T-helper 2 cell (primary cell): ENCODE results near the gene DOCK2.

Experiments used
- DNase-seq, 5 experiments: peaks; one replicate each; pipeline versions ENCODE4 v3.0.0 to v3.0.0-alpha.2; 2012 to 2022

DOCK2 gene

DNA sequence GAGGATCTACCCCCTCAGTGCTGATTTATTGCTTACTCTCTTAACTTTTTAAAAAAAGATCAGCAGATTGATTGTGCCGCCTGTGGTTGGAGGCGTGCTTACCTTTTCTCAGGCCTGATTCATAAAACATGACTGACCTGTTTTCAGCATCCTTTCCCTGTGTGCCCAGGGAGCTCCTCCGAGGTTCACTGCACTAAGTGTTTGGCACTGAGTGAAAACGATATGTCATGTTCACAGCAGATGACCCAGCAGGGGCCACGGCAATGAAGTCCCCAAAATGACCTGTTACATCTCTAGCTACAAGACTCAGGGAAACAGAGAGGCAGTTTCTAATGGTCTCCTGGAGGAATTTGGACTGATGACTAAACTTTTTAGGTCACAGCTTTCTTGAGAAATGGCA lies 273.3 kb downstream of the DOCK2 start:
- no peak for DNase-seq

DNA sequence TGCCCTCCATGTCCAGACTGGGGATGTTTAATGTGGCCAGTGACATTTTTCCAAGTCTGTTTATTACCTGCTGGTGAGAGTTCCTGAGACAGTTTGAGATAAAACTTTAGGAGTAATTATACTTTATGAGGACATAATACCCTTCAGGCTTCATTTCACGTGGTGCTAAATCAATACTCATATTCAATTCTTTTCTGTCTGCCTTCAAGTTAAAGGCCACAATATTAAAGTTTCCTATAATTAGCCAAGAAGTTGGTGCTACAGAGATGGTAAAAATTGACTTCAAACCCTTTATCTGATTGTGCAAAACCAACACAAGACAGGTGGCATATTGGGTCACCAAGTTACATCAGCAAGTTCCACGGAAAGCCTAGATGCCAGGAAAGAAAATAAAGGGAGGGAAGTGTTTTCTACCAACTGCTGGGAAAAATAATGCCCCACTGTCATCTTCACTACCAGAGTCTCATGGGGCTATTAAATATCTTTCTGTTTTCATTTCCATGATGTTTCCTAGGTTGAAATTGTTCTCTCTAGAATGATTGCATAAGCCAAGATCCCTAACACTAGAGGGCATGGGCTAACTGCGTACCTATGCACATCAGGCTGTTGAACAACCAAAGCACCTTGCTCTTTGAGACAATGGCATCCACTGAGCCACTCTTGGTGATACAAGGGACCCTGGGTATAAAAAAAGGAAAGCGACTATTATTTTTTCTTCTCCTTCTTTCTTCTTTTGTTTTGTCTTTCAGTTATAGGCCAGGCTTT lies 274.6 kb downstream of the DOCK2 start:
- no peak for DNase-seq

GRCh38 chr5:169913479-169913878 lies 276.4 kb downstream of the DOCK2 start:
- DNase-seq = no peak

GRCh38 chr5:169914766-169915165 lies 277.7 kb downstream of the DOCK2 start:
- DNase-seq = no peak

- no peak for DNase-seq
These were observed 280.4 kb downstream of the DOCK2 start for GRCh38 chr5:169917500-169917899.

DNA sequence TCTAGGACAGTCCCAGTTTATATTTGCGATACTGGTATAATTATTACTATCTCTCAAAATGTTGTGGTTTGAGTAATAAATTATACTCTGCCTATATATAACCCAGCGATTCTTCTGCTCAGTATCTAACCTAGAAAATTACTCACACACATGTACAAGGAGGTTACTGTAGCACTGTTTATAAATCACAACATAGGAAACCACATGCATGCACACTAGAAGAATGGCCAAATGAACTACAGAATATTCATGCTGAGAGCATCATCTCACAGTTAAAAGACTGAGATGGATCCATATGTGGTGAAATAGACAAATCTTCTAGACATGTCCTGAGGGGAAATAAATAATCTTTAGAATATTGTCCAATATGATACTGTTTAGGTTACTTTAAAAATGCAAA lies 281.2 kb downstream of the DOCK2 start:
- no peak for DNase-seq

DNA sequence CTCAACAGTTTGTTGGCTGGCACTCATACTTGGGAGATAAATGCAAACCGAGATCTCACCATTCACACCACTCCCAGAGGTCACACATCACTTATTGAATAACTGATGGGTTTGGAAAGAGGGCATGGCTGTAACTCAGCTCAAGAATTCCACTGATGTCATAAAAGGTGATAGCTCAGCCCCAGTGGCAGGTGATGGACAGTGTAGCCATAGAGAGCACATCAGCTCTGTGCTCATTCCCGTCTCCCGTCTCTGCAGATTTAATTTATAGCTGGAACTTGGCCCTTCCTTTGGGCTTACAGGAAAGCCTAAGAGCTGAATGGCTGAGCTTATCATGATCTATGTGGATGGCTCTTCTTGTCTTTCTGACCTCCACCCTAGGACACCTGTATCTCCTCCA lies 283.4 kb downstream of the DOCK2 start:
- DNase-seq = no peak

DNA sequence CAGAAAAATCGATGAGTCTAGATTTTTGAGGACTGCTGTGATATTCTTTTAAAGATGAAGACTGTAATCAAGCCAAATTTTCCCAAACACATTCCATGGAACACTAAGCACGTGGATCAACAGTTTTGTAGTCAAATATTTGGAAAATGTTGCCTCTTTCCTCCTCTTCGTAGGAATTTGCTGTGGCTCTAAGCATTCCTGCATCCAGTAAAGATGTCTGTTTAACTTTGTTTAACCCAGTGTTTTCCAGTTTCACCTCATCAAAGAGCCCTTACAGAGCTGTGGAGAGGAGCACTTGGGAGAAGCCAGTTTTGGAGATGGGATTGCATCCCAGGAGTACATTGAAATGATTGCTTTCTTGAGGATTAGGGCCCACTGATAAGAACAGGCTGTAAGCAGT lies 284.3 kb downstream of the DOCK2 start:
- DNase-seq = no peak

DNA sequence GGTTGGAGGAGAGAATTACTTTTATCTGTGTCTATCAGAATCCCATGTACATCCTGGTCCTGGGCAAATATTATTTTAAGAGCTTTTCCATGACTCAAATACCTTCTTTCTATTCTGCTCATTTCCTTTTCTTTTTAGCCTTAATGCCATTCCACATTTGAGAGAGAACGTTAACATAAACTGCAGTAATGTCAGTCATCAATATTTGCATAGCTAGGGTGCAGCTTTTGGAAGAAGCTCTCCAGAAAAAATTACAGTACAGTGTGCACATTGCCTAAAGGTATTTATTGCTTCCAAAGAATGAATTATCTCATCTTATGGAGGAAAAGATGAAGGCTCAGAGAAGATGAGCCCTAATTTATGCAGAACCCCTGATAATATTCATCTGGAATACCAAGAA lies 284.9 kb downstream of the DOCK2 start:
- no peak for DNase-seq

DNA sequence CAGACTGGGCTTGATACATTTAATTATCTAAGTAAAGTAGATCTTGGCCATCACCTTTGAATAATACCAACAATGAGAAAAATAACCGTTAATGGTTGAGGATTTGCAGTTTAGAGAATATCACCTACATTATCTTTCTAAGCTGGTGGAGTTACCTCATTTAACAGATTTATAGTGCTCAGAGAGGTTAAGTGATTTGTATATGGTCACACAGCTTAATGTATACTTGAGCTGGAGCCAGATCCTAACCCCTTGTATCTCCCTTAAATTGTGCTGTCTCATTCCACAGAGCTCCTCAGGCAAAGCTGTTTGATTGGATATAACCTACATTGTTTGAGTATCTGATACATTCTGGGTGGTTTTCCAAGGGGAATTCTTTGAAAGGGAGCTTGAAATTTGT lies 285.4 kb downstream of the DOCK2 start:
- DNase-seq = no peak

GRCh38 chr5:169923988-169924387 lies 286.9 kb downstream of the DOCK2 start:
- no peak for DNase-seq

GRCh38 chr5:169933127-169933526 lies 296.1 kb downstream of the DOCK2 start:
- DNase-seq = no peak

- no peak for DNase-seq
These were observed 296.5 kb downstream of the DOCK2 start for GRCh38 chr5:169933616-169934015.

- DNase-seq = no peak
These were observed 297.9 kb downstream of the DOCK2 start for GRCh38 chr5:169934990-169935389.

DNA sequence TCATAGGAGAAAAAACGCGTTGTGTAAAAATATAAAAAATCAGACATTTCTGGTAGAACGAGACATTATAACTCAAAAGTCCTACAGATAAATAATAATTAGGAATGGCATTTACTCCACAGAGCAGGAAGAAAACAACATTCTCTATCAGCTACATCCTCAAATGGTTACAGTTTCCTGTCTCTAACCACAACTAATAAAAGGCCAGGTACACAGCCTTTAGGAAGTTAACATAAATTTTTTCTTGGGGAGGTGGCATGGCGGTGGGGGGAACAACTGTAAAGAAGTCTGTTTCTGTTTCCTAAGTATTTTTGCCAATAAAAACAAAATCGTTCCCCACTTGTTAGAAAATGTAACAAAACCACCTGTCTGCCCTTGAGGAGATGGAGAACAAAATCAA lies 298.7 kb downstream of the DOCK2 start:
- no peak for DNase-seq

GRCh38 chr5:169938439-169938838 lies 301.4 kb downstream of the DOCK2 start:
- DNase-seq = no peak

GRCh38 chr5:169939731-169940130 lies 302.7 kb downstream of the DOCK2 start:
- no peak for DNase-seq

- no peak for DNase-seq
These were observed 304.5 kb downstream of the DOCK2 start for GRCh38 chr5:169941542-169941941.

- no peak for DNase-seq
These were observed 305.1 kb downstream of the DOCK2 start for GRCh38 chr5:169942181-169942580.

DNA sequence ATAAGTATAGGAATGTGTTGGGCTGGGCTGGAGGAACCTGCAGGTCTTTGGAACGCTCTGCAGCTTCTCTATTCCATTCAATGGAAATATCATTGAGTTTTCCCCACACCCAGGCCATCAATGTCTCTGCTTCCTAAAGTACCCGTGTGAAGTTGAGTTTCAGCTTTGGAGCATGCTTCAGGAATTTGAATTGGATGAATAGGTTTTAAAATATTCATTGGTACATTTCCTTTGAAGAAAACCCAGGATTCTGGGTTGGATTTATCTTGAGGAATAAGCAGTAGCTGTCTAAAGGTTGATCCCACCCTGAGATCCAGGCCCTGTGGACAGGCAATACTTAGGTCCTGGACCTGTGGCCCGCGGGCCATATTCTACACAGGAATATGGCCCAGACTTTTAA lies 306.0 kb downstream of the DOCK2 start:
- DNase-seq = no peak

DNA sequence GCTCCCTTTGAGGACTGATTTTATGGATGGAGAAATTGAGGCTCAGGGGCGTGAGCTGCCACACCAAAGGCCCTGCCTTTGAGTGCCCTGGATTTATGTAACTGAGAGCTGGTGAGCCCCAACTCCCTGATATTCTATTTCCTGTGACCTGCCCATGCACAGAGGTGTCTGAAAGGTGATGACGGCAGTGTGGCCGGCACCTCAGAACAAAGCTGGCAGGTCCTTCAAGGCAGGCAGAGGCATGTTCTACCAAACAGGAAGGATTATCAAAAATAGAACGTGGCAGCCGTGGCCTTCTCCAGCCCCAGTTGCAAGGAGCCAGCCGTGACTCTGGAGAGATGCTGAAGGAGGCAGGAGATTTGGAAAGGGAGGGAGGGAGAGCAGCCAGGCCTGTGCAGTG lies 307.0 kb downstream of the DOCK2 start:
- no peak for DNase-seq

DNA sequence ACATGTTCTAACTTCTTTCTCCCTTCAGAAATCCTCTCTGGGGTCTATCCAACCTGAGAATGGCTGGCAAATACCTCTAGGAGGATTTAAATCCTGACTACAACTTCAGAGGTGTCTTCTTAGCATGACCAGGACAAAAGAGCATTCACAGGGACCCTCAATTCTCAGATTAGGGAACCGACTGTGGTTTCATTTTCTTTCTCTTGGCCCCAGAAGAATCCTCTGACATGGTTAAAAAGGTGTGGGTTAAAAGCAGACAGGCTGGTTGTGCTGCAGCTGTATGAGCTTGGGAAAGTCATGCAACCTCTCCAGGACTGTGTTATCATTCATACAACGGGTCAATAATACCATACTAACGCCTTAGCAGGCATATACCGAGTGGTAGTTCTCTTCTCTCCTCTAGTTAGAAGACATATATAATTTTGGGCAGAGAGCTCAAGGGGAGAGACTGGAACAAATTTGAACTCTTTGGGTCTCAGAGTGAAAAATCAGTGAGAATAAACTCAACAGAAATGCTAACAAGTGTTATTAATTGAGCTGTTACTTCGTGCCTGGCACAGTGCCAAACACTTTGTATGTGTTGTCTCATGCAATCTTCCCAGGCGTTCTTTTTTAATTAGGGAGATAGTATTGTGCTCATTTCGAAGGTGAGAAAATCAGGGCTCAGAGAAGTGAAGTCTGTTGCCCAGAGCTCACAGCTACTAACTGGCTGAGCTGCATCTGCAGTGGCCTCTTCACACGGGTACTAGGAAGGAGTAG lies 308.0 kb downstream of the DOCK2 start:
- DNase-seq = no peak

- DNase-seq = no peak
These were observed 308.8 kb downstream of the DOCK2 start for GRCh38 chr5:169945831-169946261.

- DNase-seq = no peak
These were observed 309.7 kb downstream of the DOCK2 start for GRCh38 chr5:169946743-169947295.
